HepG2 (cell line): ENCODE measurements around the gene TMEM238. TPM values are rescaled to one million over a fixed set of nuclear protein-coding genes. Genes with fewer than 3 reads are reported as not detected.

ENCODE experiments used
- FIP1L1 ChIP-seq: fragments of 200-400 bp; formaldehyde crosslinking; IDR thresholded peaks from 2 replicates; pipeline ENCODE4 v1.6.1; 2018; ENCODE audit warnings: low read depth, mild to moderate bottlenecking, low read length, moderate library complexity, borderline replicate concordance; ENCODE audit not compliant: insufficient read depth
- LCORL ChIP-seq, 2 experiments: fragments of 450-650 bp in 1 of 2; sonication (generic) in 1 of 2; formaldehyde crosslinking in 1 of 2; IDR thresholded peaks; 2 replicates each; pipeline versions ENCODE4 v1.5.0 to v1.6.1; 2017 to 2020; ENCODE audit warnings: antibody characterized with exemption in 1 of 2, missing genetic modification reagents in 1 of 2
- MXI1 ChIP-seq: IDR thresholded peaks from 3 replicates; pipeline ENCODE4 v1.6.1; 2012; ENCODE audit warnings: low read depth, low read length, inconsistent platforms, borderline replicate concordance
- PAX8 ChIP-seq: sonication (generic); formaldehyde crosslinking; IDR thresholded peaks from 2 replicates; pipeline ENCODE4 v1.8.0; 2022; ENCODE audit warnings: mild to moderate bottlenecking, missing genetic modification reagents, borderline replicate concordance
- PHB2 ChIP-seq: fragments of 450-650 bp; IDR thresholded peaks from 2 replicates; pipeline ENCODE4 v1.6.1; 2018; ENCODE audit not compliant: partially characterized antibody
- PRPF4 ChIP-seq: fragments of 200-400 bp; formaldehyde crosslinking; IDR thresholded peaks from 2 replicates; pipeline ENCODE4 v1.6.1; 2016; ENCODE audit warnings: low read length, low read depth; ENCODE audit not compliant: poor library complexity, severe bottlenecking
- SALL1 ChIP-seq: sonication (generic); formaldehyde crosslinking; IDR thresholded peaks from 2 replicates; pipeline ENCODE4 v1.8.0; 2022; ENCODE audit warnings: mild to moderate bottlenecking, missing genetic modification reagents
- TGIF2 ChIP-seq: IDR thresholded peaks from 2 replicates; pipeline ENCODE4 v1.6.1; 2016; ENCODE audit warnings: control low read depth, missing compliant biosample characterization
- ZNF430 ChIP-seq: sonication (generic); formaldehyde crosslinking; IDR thresholded peaks from 2 replicates; pipeline ENCODE4 v1.9.0; 2021; ENCODE audit warnings: mild to moderate bottlenecking, missing genetic modification reagents
- ZNF552 ChIP-seq: sonication (generic); formaldehyde crosslinking; IDR thresholded peaks from 2 replicates; pipeline ENCODE4 v1.9.0; 2022; ENCODE audit warnings: missing genetic modification reagents, mild to moderate bottlenecking, borderline replicate concordance
- ZNF556 ChIP-seq: sonication (generic); formaldehyde crosslinking; IDR thresholded peaks from 2 replicates; pipeline ENCODE4 v1.4.0; 2020; ENCODE audit warnings: mild to moderate bottlenecking, missing genetic modification reagents, borderline replicate concordance
- ZNF562 ChIP-seq: sonication (generic); formaldehyde crosslinking; IDR thresholded peaks from 2 replicates; pipeline ENCODE4 v1.8.0; 2022; ENCODE audit warnings: missing genetic modification reagents, borderline replicate concordance
- ZNF570 ChIP-seq: sonication (generic); formaldehyde crosslinking; IDR thresholded peaks from 2 replicates; pipeline ENCODE4 v1.4.0; 2020; ENCODE audit warnings: mild to moderate bottlenecking, missing genetic modification reagents, borderline replicate concordance
- ZNF766 ChIP-seq: sonication (generic); formaldehyde crosslinking; IDR thresholded peaks from 2 replicates; pipeline ENCODE4 v1.5.0; 2020; ENCODE audit warnings: missing genetic modification reagents, borderline replicate concordance
- ZNF781 ChIP-seq: sonication (generic); formaldehyde crosslinking; IDR thresholded peaks from 2 replicates; pipeline ENCODE4 v1.5.1; 2020; ENCODE audit warnings: borderline replicate concordance, mild to moderate bottlenecking, missing genetic modification reagents; ENCODE audit errors: not compliant biosample characterization
- ZSCAN31 ChIP-seq: sonication (generic); formaldehyde crosslinking; IDR thresholded peaks from 2 replicates; pipeline ENCODE4 v1.5.0; 2020; ENCODE audit warnings: low read depth, mild to moderate bottlenecking, missing genetic modification reagents
- polyA plus RNA-seq, 8 experiments: library from polyadenylated mRNA; depleted of rRNA in 3 of 8; stranded (reverse) in 7 of 8; unstranded in 1 of 8; fragments of >200 nt; fragmentation: Illumina TruSeq in 4 of 8; extraction: Trizol in 4 of 8; gene quantifications; 2 replicates each; pipeline versions ENCODE4 v1.2.1 to v1.2.3, GENCODE V29; 2011 to 2016; ENCODE audit warnings: low read depth in 4 of 8, missing spikeins in 1 of 8, mixed read lengths in 1 of 8; ENCODE audit not compliant: insufficient read depth in 1 of 8
- total RNA-seq, 5 experiments: library from RNA; depleted of rRNA; stranded (reverse); fragments of >200 nt; fragmentation: Illumina TruSeq; extraction: Trizol; gene quantifications; 2 replicates each; pipeline ENCODE4 v1.2.3, GENCODE V29; 2016; ENCODE audit warnings: low read depth in 1 of 5
- TF ChIP-seq, protein P1 (sequence below): sonication (generic); formaldehyde crosslinking; IDR thresholded peaks from 2 replicates; pipeline ENCODE4 v1.4.0; 2020; ENCODE audit warnings: missing genetic modification reagents; ENCODE audit errors: not compliant biosample characterization
- TF ChIP-seq, protein P2 (sequence below): IDR thresholded peaks from 2 replicates; pipeline ENCODE4 v1.6.1; 2012; ENCODE audit warnings: low read depth, low read length, improper control_type of control experiment
- TF ChIP-seq, protein P3 (sequence below): IDR thresholded peaks from 2 replicates; pipeline ENCODE4 v1.6.1; 2012; ENCODE audit warnings: low read length, improper control_type of control experiment
- TF ChIP-seq, protein P4 (sequence below): IDR thresholded peaks from 2 replicates; pipeline ENCODE4 v1.6.1; 2012; ENCODE audit warnings: inconsistent platforms
- TF ChIP-seq, protein P5 (sequence below): IDR thresholded peaks from 2 replicates; pipeline ENCODE4 v1.6.1; 2018; ENCODE audit warnings: missing genetic modification reagents

The TMEM238 gene
- total and polyA plus RNA-seq, 2 of the 13 experiments (the other 11 are each of a cell fraction or from before 2014, with no cell fraction given) = not detected

DNA sequence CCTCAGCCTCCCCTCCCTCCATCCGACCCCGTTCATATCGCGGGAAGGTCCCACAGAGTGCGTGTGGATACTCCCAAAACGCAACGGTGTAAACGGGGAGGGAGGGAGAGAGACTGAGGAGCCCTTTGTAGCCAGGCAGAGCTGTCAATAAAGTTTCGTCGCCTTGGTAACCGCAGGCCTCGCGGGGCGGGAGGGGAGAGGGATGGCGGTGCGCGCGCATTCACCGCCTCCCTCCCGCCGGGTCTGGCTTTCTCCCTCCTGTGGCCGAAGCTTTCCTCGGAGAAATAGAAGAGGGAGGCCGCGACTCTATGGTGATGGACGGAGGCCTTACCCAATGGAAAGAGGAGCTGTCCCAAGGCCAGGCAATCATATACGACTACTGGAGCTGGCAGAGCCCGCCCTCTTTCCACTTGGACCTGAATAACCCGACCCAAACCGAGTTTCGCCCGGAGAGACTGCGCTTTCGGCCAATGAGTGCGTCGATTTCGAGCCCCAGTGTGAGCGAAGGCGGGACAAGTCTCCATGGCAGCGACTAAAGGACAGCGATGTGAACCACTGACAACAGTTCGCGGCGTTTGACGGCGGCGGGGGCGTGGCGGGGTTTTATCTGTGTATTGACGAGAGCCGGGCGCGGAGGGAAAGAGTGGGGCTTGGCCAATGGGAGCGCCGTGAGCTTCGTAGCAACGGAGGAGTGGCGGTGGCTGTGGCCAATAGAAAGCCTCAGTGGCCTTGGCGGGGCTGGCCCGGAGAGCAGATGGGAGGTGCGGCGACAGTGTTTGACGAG lies 44.8 kb downstream of the TMEM238 start, which contains the start of gene KMT5C (continued):
- no peak for TF ChIP-seq ZNF552 (CRISPR knock-in tag)
- TF ChIP-seq, protein P1, sequence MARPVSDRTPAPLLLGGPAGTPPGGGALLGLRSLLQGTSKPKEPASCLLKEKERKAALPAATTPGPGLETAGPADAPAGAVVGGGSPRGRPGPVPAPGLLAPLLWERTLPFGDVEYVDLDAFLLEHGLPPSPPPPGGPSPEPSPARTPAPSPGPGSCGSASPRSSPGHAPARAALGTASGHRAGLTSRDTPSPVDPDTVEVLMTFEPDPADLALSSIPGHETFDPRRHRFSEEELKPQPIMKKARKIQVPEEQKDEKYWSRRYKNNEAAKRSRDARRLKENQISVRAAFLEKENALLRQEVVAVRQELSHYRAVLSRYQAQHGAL (CRISPR knock-in tag) = no peak
- TF ChIP-seq PAX8 (CRISPR knock-in tag) = no peak
- TF ChIP-seq LCORL (IDR thresholded peaks at IDR 0.05) = no peak
- peak; percentile 68 for TF ChIP-seq LCORL (CRISPR knock-in tag; IDR thresholded peaks at IDR 0.05)
- TF ChIP-seq ZNF556 (CRISPR knock-in tag) = no peak
- 0 out of 2 replicates have a peak, but pooled peaks have one; percentile 76 for TF ChIP-seq TGIF2
- no peak for TF ChIP-seq ZNF766 (CRISPR knock-in tag)
- TF ChIP-seq PRPF4 = no peak
- no peak for TF ChIP-seq FIP1L1
- TF ChIP-seq ZSCAN31 (CRISPR knock-in tag) = no peak
- TF ChIP-seq, protein P2, sequence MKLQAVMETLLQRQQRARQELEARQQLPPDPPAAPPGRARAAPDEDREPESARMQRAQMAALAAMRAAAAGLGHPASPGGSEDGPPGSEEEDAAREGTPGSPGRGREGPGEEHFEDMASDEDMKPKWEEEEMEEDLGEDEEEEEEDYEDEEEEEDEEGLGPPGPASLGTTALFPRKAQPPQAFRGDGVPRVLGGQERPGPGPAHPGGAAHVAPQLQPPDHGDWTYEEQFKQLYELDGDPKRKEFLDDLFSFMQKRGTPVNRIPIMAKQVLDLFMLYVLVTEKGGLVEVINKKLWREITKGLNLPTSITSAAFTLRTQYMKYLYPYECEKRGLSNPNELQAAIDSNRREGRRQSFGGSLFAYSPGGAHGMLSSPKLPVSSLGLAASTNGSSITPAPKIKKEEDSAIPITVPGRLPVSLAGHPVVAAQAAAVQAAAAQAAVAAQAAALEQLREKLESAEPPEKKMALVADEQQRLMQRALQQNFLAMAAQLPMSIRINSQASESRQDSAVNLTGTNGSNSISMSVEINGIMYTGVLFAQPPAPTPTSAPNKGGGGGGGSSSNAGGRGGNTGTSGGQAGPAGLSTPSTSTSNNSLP = no peak
- TF ChIP-seq, protein P3, sequence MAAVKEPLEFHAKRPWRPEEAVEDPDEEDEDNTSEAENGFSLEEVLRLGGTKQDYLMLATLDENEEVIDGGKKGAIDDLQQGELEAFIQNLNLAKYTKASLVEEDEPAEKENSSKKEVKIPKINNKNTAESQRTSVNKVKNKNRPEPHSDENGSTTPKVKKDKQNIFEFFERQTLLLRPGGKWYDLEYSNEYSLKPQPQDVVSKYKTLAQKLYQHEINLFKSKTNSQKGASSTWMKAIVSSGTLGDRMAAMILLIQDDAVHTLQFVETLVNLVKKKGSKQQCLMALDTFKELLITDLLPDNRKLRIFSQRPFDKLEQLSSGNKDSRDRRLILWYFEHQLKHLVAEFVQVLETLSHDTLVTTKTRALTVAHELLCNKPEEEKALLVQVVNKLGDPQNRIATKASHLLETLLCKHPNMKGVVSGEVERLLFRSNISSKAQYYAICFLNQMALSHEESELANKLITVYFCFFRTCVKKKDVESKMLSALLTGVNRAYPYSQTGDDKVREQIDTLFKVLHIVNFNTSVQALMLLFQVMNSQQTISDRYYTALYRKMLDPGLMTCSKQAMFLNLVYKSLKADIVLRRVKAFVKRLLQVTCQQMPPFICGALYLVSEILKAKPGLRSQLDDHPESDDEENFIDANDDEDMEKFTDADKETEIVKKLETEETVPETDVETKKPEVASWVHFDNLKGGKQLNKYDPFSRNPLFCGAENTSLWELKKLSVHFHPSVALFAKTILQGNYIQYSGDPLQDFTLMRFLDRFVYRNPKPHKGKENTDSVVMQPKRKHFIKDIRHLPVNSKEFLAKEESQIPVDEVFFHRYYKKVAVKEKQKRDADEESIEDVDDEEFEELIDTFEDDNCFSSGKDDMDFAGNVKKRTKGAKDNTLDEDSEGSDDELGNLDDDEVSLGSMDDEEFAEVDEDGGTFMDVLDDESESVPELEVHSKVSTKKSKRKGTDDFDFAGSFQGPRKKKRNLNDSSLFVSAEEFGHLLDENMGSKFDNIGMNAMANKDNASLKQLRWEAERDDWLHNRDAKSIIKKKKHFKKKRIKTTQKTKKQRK = peak; percentile 70
- TF ChIP-seq ZNF570 (CRISPR knock-in tag) = no peak
- peak; percentile 81; the same call in 1 of the 3 replicates for TF ChIP-seq MXI1
- no peak for TF ChIP-seq PHB2
- TF ChIP-seq, protein P4, sequence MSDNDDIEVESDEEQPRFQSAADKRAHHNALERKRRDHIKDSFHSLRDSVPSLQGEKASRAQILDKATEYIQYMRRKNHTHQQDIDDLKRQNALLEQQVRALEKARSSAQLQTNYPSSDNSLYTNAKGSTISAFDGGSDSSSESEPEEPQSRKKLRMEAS = peak; percentile 41; the same call in 1 of the 2 replicates
- TF ChIP-seq, protein P5, sequence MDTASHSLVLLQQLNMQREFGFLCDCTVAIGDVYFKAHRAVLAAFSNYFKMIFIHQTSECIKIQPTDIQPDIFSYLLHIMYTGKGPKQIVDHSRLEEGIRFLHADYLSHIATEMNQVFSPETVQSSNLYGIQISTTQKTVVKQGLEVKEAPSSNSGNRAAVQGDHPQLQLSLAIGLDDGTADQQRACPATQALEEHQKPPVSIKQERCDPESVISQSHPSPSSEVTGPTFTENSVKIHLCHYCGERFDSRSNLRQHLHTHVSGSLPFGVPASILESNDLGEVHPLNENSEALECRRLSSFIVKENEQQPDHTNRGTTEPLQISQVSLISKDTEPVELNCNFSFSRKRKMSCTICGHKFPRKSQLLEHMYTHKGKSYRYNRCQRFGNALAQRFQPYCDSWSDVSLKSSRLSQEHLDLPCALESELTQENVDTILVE = peak; percentile 44; the same call in 1 of the 2 replicates
- no peak for TF ChIP-seq ZNF562
- no peak for TF ChIP-seq ZNF781 (CRISPR knock-in tag)
- TF ChIP-seq SALL1 (CRISPR knock-in tag) = peak; percentile 26
- TF ChIP-seq ZNF430 (CRISPR knock-in tag) = no peak
